Uterus (tissue), 2 donors: Measurements from ENCODE around the gene HS6ST3.

Experiments used
- POLR2A ChIP-seq, 2 donors: fragments of 450-650 bp; IDR thresholded peaks; one replicate each; pipeline ENCODE4 v1.6.1; 2016; ENCODE audit warnings: antibody characterized with exemption in 2 of 2, mild to moderate bottlenecking in 1 of 2, moderate library complexity in 1 of 2
- TF ChIP-seq, protein P1 (sequence below), 4 experiments: fragments of 200-600 bp in 2 of 4; fragments of 450-650 bp in 2 of 4; sonication (generic) in 2 of 4; IDR thresholded peaks; one replicate each; pipeline ENCODE4 v1.5.1; 2016 to 2019; ENCODE audit warnings: antibody characterized with exemption in 4 of 4, mild to moderate bottlenecking in 2 of 4, moderate library complexity in 1 of 4

- TF ChIP-seq, protein P1, sequence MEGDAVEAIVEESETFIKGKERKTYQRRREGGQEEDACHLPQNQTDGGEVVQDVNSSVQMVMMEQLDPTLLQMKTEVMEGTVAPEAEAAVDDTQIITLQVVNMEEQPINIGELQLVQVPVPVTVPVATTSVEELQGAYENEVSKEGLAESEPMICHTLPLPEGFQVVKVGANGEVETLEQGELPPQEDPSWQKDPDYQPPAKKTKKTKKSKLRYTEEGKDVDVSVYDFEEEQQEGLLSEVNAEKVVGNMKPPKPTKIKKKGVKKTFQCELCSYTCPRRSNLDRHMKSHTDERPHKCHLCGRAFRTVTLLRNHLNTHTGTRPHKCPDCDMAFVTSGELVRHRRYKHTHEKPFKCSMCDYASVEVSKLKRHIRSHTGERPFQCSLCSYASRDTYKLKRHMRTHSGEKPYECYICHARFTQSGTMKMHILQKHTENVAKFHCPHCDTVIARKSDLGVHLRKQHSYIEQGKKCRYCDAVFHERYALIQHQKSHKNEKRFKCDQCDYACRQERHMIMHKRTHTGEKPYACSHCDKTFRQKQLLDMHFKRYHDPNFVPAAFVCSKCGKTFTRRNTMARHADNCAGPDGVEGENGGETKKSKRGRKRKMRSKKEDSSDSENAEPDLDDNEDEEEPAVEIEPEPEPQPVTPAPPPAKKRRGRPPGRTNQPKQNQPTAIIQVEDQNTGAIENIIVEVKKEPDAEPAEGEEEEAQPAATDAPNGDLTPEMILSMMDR (IDR thresholded peaks at IDR 0.05), result no peak
- TF ChIP-seq POLR2A (IDR thresholded peaks at IDR 0.05), result no peak
These were observed 595.0 kb downstream of the HS6ST3 start for GRCh38 chr13:96684907-96685306.
